GM12878 (cell line): ENCODE data around the gene PROSER2. TPM values are rescaled to one million over a fixed set of nuclear protein-coding genes. Genes with fewer than 3 reads are reported as not detected.

Experiments used
- ATAC-seq: fragments of 200-7000 bp; cut with Tn5 transposase; 3 replicates; pipeline ENCODE4 v1.9.1; 2020; ENCODE audit warnings: mild to moderate bottlenecking, moderate library complexity
- BruUV-seq: library from RNA; stranded (reverse); fragments of 400-500 nt; replicated peaks from 2 replicates; lab custom pipeline; 2021; lab: Mats Ljungman, UMichigan
- CTCF ChIA-PET: fragments of 300-600 bp; sonication (Branson Sonifier 250); formaldehyde crosslinking; extraction: SDS; loops from one replicate; lab custom pipeline; 2021; ENCODE audit warnings: inconsistent platforms; lab: Yijun Ruan, JAX
- POLR2A ChIA-PET: fragments of 350-600 bp; formaldehyde crosslinking; extraction: SDS; loops from one replicate; lab custom pipeline; 2021; ENCODE audit warnings: inconsistent platforms; lab: Charles Lee
- RAD21 ChIA-PET: fragments of 300-600 bp; sonication (Branson Sonifier 250); formaldehyde crosslinking; loops from one replicate; lab custom pipeline; 2023; ENCODE audit warnings: antibody characterized with exemption; ENCODE audit not compliant: unreplicated experiment; lab: Charles Lee
- SMC1A ChIA-PET: fragments of 300-600 bp; sonication (Branson Sonifier 250); formaldehyde crosslinking; loops from one replicate; lab custom pipeline; 2023; ENCODE audit not compliant: unreplicated experiment, uncharacterized antibody; lab: Charles Lee
- DNase-seq: peaks from one replicate; pipeline ENCODE4 v3.0.0-alpha.2; 2011; ENCODE audit warnings: low read depth, low spot score
- FAIRE-seq: peaks from 3 replicates; lab custom pipeline; 2011; peaks lifted over from hg19 to GRCh38; lab: Jason Lieb, UNC
- H2AFZ ChIP-seq: 2 replicates; pipeline ENCODE4 v1.6.0; 2011; ENCODE audit warnings: low read depth, low read length, control low read depth; ENCODE audit not compliant: control insufficient read depth
- H3K27ac ChIP-seq: 2 replicates; pipeline ENCODE4 v1.5.1; 2011; ENCODE audit warnings: control low read depth; ENCODE audit not compliant: control insufficient read depth, insufficient read depth
- H3K27me3 ChIP-seq, 2 experiments: replicated peaks in 1 of 2; 2 replicates each; pipeline versions ENCODE4 v1.6.0 to v1.6.1; 2011; ENCODE audit warnings: low read length in 1 of 2; ENCODE audit not compliant: control insufficient read depth in 2 of 2, insufficient read depth in 2 of 2
- H3K36me3 ChIP-seq, 2 experiments: 2 replicates each; pipeline ENCODE4 v1.5.1; 2011; ENCODE audit warnings: low read length in 1 of 2; ENCODE audit not compliant: control insufficient read depth in 2 of 2, insufficient read depth in 2 of 2
- H3K4me1 ChIP-seq: 2 replicates; pipeline ENCODE4 v1.6.1; 2011; ENCODE audit warnings: mild to moderate bottlenecking, low read length, moderate library complexity, mixed read lengths; ENCODE audit not compliant: control insufficient read depth, insufficient read depth
- H3K4me2 ChIP-seq: 2 replicates; pipeline ENCODE4 v1.6.0; 2011; ENCODE audit warnings: control low read depth; ENCODE audit not compliant: control insufficient read depth, insufficient read depth
- H3K4me3 ChIP-seq: fragments of 200-600 bp; sonication (generic); 2 replicates; pipeline ENCODE4 v1.5.1; 2016
- H3K79me2 ChIP-seq: 2 replicates; pipeline ENCODE4 v1.6.0; 2011; ENCODE audit warnings: low read length; ENCODE audit not compliant: control insufficient read depth, insufficient read depth
- H3K9ac ChIP-seq: 2 replicates; pipeline ENCODE4 v1.8.0; 2011; ENCODE audit warnings: low read length, control low read depth, mixed read lengths; ENCODE audit not compliant: control insufficient read depth, insufficient read depth
- H3K9me3 ChIP-seq: replicated peaks from 3 replicates; pipeline ENCODE4 v1.5.1; 2011; ENCODE audit warnings: mild to moderate bottlenecking, low read length; ENCODE audit not compliant: control insufficient read depth, insufficient read depth
- H4K20me1 ChIP-seq: 2 replicates; pipeline ENCODE4 v1.6.0; 2011; ENCODE audit not compliant: control insufficient read depth, insufficient read depth
- ASH2L ChIP-seq: fragments of 300-600, 200-600 bp; sonication (generic); IDR thresholded peaks from 2 replicates; pipeline ENCODE4 v1.6.1; 2017; ENCODE audit warnings: low read depth, mild to moderate bottlenecking, borderline replicate concordance
- ATF7 ChIP-seq: fragments of 450-650 bp; IDR thresholded peaks from 2 replicates; pipeline ENCODE4 v1.6.1; 2016; ENCODE audit warnings: low read depth, mild to moderate bottlenecking
- BCL11A ChIP-seq: IDR thresholded peaks from 2 replicates; pipeline ENCODE4 v1.6.1; 2011; ENCODE audit warnings: low read depth, low read length
- ESRRA ChIP-seq: IDR thresholded peaks from 2 replicates; pipeline ENCODE4 v1.6.1; 2012; ENCODE audit warnings: mild to moderate bottlenecking, low read length, improper control_type of control experiment
- GATAD2B ChIP-seq: fragments of 450-650 bp; conservative IDR thresholded peaks from 2 replicates; pipeline ENCODE4 v1.6.1; 2017; ENCODE audit warnings: low read depth, mild to moderate bottlenecking, moderate library complexity
- HCFC1 ChIP-seq: fragments of 150-350 bp; IDR thresholded peaks from 2 replicates; pipeline ENCODE4 v1.6.1; 2014; ENCODE audit warnings: low read length
- KAT2A ChIP-seq: conservative IDR thresholded peaks from 2 replicates; pipeline ENCODE4 v1.6.1; 2011; ENCODE audit warnings: low read depth, low read length; ENCODE audit not compliant: control insufficient read depth
- NR2C1 ChIP-seq: fragments of 450-650 bp; IDR thresholded peaks from 2 replicates; pipeline ENCODE4 v1.6.1; 2017; ENCODE audit warnings: antibody characterized with exemption, mild to moderate bottlenecking, moderate library complexity
- NRF1 ChIP-seq: conservative IDR thresholded peaks from 2 replicates; pipeline ENCODE4 v1.6.1; 2011; ENCODE audit warnings: mild to moderate bottlenecking, low read depth, low read length, improper control_type of control experiment
- POLR2A ChIP-seq: IDR thresholded peaks from 2 replicates; pipeline ENCODE4 v1.6.1; 2011; ENCODE audit warnings: low read depth, mild to moderate bottlenecking, low read length
- SMAD5 ChIP-seq: IDR thresholded peaks from 2 replicates; pipeline ENCODE4 v1.6.1; 2016; ENCODE audit warnings: antibody characterized with exemption, low read depth
- SP1 ChIP-seq: IDR thresholded peaks from one replicate; pipeline ENCODE4 v1.6.1; 2011; ENCODE audit warnings: low read depth, low read length
- TCF3 ChIP-seq: IDR thresholded peaks from 2 replicates; pipeline ENCODE4 v1.6.1; 2012; ENCODE audit warnings: low read depth, mild to moderate bottlenecking, low read length, borderline replicate concordance; ENCODE audit not compliant: insufficient read depth
- ZNF217 ChIP-seq: fragments of 450-650 bp; IDR thresholded peaks from 2 replicates; pipeline ENCODE4 v1.6.1; 2017; ENCODE audit warnings: antibody characterized with exemption, mild to moderate bottlenecking
- ZNF384 ChIP-seq: IDR thresholded peaks from 2 replicates; pipeline ENCODE4 v1.6.1; 2012; ENCODE audit warnings: low read depth, mild to moderate bottlenecking, low read length, improper control_type of control experiment, borderline replicate concordance
- WGBS: methylation state at CpG from one replicate; pipeline ENCODE4 v1.1.6; 2016; ENCODE audit warnings: low lambda C conversion rate; ENCODE audit not compliant: insufficient replicate concordance, insufficient coverage; ENCODE audit errors: missing lambda C conversion rate; 5-methylcytosine and 5-hydroxymethylcytosine counted together
- in situ Hi-C: fragments of 300-500 bp; cut with MboI; formaldehyde crosslinking; loops from 9 replicates; pipeline ENCODE4 v1.14.3; 2018; ENCODE audit warnings: mixed read lengths
- intact Hi-C: fragments of 100-400 bp; cut with micrococcal nuclease; formaldehyde crosslinking; loops from one replicate; pipeline ENCODE4 v1.14.2; 2022; ENCODE audit not compliant: unreplicated experiment
- polyA plus RNA-seq, 11 experiments: library from polyadenylated mRNA; depleted of rRNA in 4 of 11; unstranded in 6 of 11; stranded (reverse) in 5 of 11; fragments of >200 nt; fragmentation: Nextera tagmentation in 4 of 11; fragmentation: Illumina TruSeq in 1 of 11; extraction: Ambion mirVana in 4 of 11; extraction: Trizol in 1 of 11; gene quantifications; 1 replicate in 1 of 11; 2 replicates in 10 of 11; pipeline versions ENCODE4 v1.2.1 to v1.2.3, GENCODE V29; 2011 to 2016; ENCODE audit warnings: inconsistent platforms in 2 of 11, missing spikeins in 2 of 11, low read depth in 1 of 11
- total RNA-seq, 4 experiments: library from RNA; depleted of rRNA in 3 of 4; stranded (reverse); fragments of >200 nt in 3 of 4; fragmentation: Illumina TruSeq in 1 of 4; extraction: Trizol in 1 of 4; gene quantifications; 2 replicates each; pipeline versions ENCODE4 v1.2.1 to v1.2.3, GENCODE V29; 2013 to 2021

Gene PROSER2
- total and polyA plus RNA-seq, 10 of the 15 experiments (the other 5 are each of a cell fraction or from before 2014, with no cell fraction given), result 0.04 to 0.25 (median 0.07) TPM; not detected in 6

DNA sequence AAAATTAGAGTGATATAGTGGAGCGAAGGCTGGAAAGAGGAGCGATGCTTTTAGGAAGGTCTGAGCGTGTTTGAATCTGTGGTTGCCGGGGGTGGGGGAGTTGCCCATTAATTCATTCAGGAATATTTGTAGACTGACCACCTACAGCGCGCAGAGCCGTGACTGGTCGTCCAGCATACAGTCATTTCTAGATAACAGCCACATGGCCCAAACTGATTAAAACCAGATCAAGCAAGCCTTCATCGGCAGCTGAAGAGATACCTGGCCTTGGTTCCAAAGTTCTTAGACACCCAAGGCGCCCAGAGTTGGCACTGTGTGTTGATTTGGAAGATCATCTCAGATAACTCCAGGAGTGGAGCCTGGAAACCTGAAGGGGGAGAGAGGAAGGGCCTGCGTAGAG is 1.7 kb downstream of the PROSER2 start:
- no peak overlapping the region for H3K9ac ChIP-seq
- ChIA-PET POLR2A (no interaction called here), SMC1A (no interaction called here), CTCF (interaction anchor here (1.0 to 1.2 kb wide), 2 partner anchors 14 to 26 kb away, joined by 3 read pairs; no protein-coding TSS in a partner anchor), RAD21 (no interaction called here)
- no peak overlapping the region for H3K4me2 ChIP-seq
- no peak for ATAC-seq
- no peaks in the 10 kb centered on the region for H3K36me3 ChIP-seq
- TF ChIP-seq TCF3 (no peak), KAT2A (no peak), NR2C1 (no peak), ZNF384 (no peak), NRF1 (no peak), SP1 (no peak), HCFC1 (no peak), ESRRA (no peak), ZNF217 (no peak), BCL11A (no peak), ASH2L (no peak), POLR2A (no peak), GATAD2B (no peak), SMAD5 (no peak), ATF7 (no peak)
- H3K9me3 ChIP-seq, result no peaks in the 10 kb centered on the region
- no peak overlapping the region for H3K27ac ChIP-seq
- peaks cover 5 to 6% of the 10 kb centered on the region in 2 experiments; a peak in 3 of 4 replicates for H3K27me3 ChIP-seq
- no peak overlapping the region for H2AFZ ChIP-seq
- no peaks in the 10 kb centered on the region for H3K79me2 ChIP-seq
- DNase-seq, result no peak
- intact Hi-C loops, result no loop called here
- FAIRE-seq, result no peak
- no peaks in the 10 kb centered on the region for H4K20me1 ChIP-seq
- in situ Hi-C loops, result no loop called here
- H3K4me1 ChIP-seq, result no peaks in the 10 kb centered on the region
- H3K4me3 ChIP-seq, result no peak overlapping the region
- no TSS peak for BruUV-seq
- WGBS, result 66% methylated on average over 11 of the region's 11 CpGs
